Cardiac muscle cell (in vitro differentiated cells and primary cell): ENCODE measurements around the gene ALK. TPM values are rescaled to one million over a fixed set of nuclear protein-coding genes. Genes with fewer than 3 reads are reported as not detected.

Source experiments
- DNase-seq, 2 donors: peaks; one replicate each; pipeline versions ENCODE4 v3.0.0 to v3.0.0-alpha.2; 2010 to 2017; ENCODE audit warnings: low read depth in 1 of 2, low spot score in 1 of 2
- H3K27ac ChIP-seq: fragments of 200-600 bp; sonication (generic); 2 replicates; pipeline ENCODE4 v1.5.1; 2016
- H3K27me3 ChIP-seq: fragments of 200-600 bp; sonication (generic); 2 replicates; pipeline ENCODE4 v1.6.0; 2016; ENCODE audit warnings: control low read depth
- H3K36me3 ChIP-seq: fragments of 200-600 bp; sonication (generic); 2 replicates; pipeline ENCODE4 v1.5.1; 2016; ENCODE audit warnings: control low read depth
- H3K4me1 ChIP-seq: fragments of 200-600 bp; sonication (generic); 2 replicates; pipeline ENCODE4 v1.8.1; 2017; ENCODE audit warnings: low read depth, mild to moderate bottlenecking, mixed run types
- H3K4me3 ChIP-seq: fragments of 200-600 bp; sonication (generic); 2 replicates; pipeline ENCODE4 v1.5.1; 2016; ENCODE audit warnings: mild to moderate bottlenecking
- H3K9me3 ChIP-seq: fragments of 200-600 bp; sonication (generic); 2 replicates; pipeline ENCODE4 v1.5.1; 2017; ENCODE audit warnings: low read depth, mild to moderate bottlenecking, control low read depth
- CTCF ChIP-seq: IDR thresholded peaks from 2 replicates; pipeline ENCODE4 v1.5.1; 2012; ENCODE audit warnings: low read depth, mild to moderate bottlenecking, low read length
- polyA plus RNA-seq: library from polyadenylated mRNA; unstranded; fragments of >200 nt; fragmentation: Nextera tagmentation; extraction: Ambion mirVana; gene quantifications from 2 replicates; pipeline ENCODE4 v1.2.1, GENCODE V29; 2016
- total RNA-seq: library from RNA; depleted of rRNA; stranded (reverse); fragments of >200 nt; gene quantifications from 2 replicates; pipeline ENCODE4 v1.2.3, GENCODE V29; 2016

ALK gene
- total and polyA plus RNA-seq, 2 experiments from 2014 or later = 1.8 to 4.3 TPM

GRCh38 chr2:29455200-29455860 is 466.1 kb downstream of the ALK start:
- Histone ChIP-seq H3K9me3 (no peaks in the 10 kb centered on the region), H3K4me1 (peaks cover 29% of the 10 kb centered on the region), H3K36me3 (no peaks in the 10 kb centered on the region), H3K27ac (peak overlapping the region; percentile 59), H3K27me3 (no peaks in the 10 kb centered on the region), H3K4me3 (no peak overlapping the region)
- DNase-seq = peak in 1 of 2 donors; percentile 38
- TF ChIP-seq CTCF = no peak

DNA sequence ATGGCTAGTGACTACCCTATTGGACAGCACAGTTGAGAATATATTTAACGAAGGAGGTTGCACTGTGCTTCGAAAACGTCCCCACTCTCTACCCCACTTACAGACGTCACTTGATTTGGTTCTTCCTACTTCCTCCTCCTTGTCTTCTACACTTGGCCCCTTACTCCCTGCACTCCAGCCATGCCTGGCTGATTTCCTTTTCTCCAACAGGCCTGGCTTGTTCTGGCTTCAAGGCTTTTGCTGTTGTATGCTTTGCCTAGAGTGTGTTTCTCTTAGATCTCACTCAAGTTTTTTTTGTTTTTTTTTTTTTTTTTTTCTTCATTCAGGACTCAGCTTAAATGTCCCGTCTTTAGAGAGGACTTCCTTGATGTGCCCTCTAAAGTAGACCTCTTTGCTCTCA is 469.4 kb downstream of the ALK start:
- Histone ChIP-seq H3K4me3 (no peak overlapping the region), H3K36me3 (no peaks in the 10 kb centered on the region), H3K27ac (no peak overlapping the region), H3K4me1 (peaks cover 37% of the 10 kb centered on the region), H3K9me3 (no peaks in the 10 kb centered on the region), H3K27me3 (no peaks in the 10 kb centered on the region)
- DNase-seq = no peak
- TF ChIP-seq CTCF = no peak

GRCh38 chr2:29450596-29451222 is 470.7 kb downstream of the ALK start:
- H3K4me1 ChIP-seq = peaks cover 43% of the 10 kb centered on the region

GRCh38 chr2:29449499-29449898 is 471.9 kb downstream of the ALK start:
- Histone ChIP-seq H3K4me1 (peaks cover 33% of the 10 kb centered on the region), H3K27ac (no peak overlapping the region), H3K36me3 (no peaks in the 10 kb centered on the region), H3K4me3 (no peak overlapping the region), H3K27me3 (no peaks in the 10 kb centered on the region), H3K9me3 (no peaks in the 10 kb centered on the region)
- no peak for TF ChIP-seq CTCF
- no peak for DNase-seq

More at GRCh38 chr2:29450596-29451222, 470.7 kb downstream of the ALK start:
- peak overlapping the region; percentile 36 for H3K27ac ChIP-seq
- TF ChIP-seq CTCF = no peak
- H3K27me3 ChIP-seq = no peaks in the 10 kb centered on the region
- H3K9me3 ChIP-seq = no peaks in the 10 kb centered on the region
- no peak for DNase-seq
- H3K4me3 ChIP-seq = no peak overlapping the region
- H3K36me3 ChIP-seq = no peaks in the 10 kb centered on the region

DNA sequence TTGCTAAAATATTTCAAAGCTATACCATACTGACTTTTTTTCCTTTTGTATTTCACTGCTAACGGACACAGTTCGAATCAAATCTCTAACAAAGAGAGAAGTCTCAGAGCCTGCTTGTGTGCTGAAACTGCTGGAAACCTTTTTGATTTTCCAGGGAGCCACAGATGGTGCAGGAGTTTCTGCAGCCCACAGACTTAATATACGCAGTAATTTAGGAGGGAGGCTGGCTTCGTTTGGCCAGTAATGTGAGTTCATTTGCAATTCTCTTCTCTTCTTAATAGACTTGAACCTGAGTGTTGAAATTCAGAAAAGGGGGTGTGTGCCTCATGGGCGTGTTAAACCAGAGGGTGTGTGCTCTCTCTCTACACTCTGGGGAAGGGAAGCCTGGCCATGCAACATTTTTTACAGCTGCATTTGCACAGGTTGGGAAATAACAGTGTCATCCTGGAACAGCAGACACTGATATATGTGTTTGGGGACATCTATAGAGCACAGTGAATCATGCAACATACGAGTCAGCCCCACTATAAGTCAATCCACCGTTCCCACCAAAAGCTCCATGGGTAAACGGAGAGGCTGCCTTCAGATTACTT is 473.2 kb downstream of the ALK start:
- Histone ChIP-seq H3K4me1 (peaks cover 45% of the 10 kb centered on the region), H3K4me3 (no peak overlapping the region), H3K36me3 (no peaks in the 10 kb centered on the region), H3K27ac (no peak overlapping the region), H3K9me3 (no peaks in the 10 kb centered on the region), H3K27me3 (no peaks in the 10 kb centered on the region)
- DNase-seq = no peak
- no peak for TF ChIP-seq CTCF
